Natural killer cell (primary cell): ENCODE data around the gene FLVCR2. TPM values are rescaled to one million over a fixed set of nuclear protein-coding genes. Genes with fewer than 3 reads are reported as not detected.

Experiments used
- ATAC-seq, 3 donors: fragments of 150-1000 bp in 2 of 3; fragments of 200-7000 bp in 1 of 3; cut with Tn5 transposase; 1 replicate in 1 of 3; 2 replicates in 2 of 3; pipeline ENCODE4 v1.10.0; 2021; ENCODE audit warnings: mild to moderate bottlenecking in 2 of 3, moderate library complexity in 2 of 3
- DNase-seq, 2 donors: peaks; one replicate each; pipeline versions ENCODE4 v3.0.0 to v3.0.0-alpha.2; 2013 to 2021; ENCODE audit warnings: mixed read lengths in 1 of 2
- H3K27ac ChIP-seq: one replicate; pipeline ENCODE4 v1.5.1; 2013; ENCODE audit warnings: mild to moderate bottlenecking, low read length
- H3K27me3 ChIP-seq: one replicate; pipeline ENCODE4 v1.6.1; 2013; ENCODE audit warnings: low read length; ENCODE audit not compliant: control insufficient read depth, insufficient read depth
- H3K36me3 ChIP-seq: one replicate; pipeline ENCODE4 v1.6.1; 2013; ENCODE audit warnings: low read length; ENCODE audit not compliant: control insufficient read depth, insufficient read depth
- H3K4me1 ChIP-seq: one replicate; pipeline ENCODE4 v1.6.1; 2013; ENCODE audit warnings: low read length; ENCODE audit not compliant: control insufficient read depth, insufficient read depth
- H3K4me3 ChIP-seq: one replicate; pipeline ENCODE4 v1.5.1; 2013; ENCODE audit warnings: low read length
- H3K9me3 ChIP-seq: one replicate; pipeline ENCODE4 v1.6.1; 2013; ENCODE audit warnings: low read length; ENCODE audit not compliant: control insufficient read depth, insufficient read depth
- H3K27ac Mint-ChIP-seq, 2 donors: one replicate each; pipeline ENCODE4 v1.8.0; 2022; ENCODE audit warnings: mild to moderate bottlenecking in 2 of 2, mixed read lengths in 2 of 2, moderate library complexity in 1 of 2
- H3K27me3 Mint-ChIP-seq, 2 donors: one replicate each; pipeline ENCODE4 v1.8.0; 2022; ENCODE audit warnings: low read depth in 2 of 2, mixed read lengths in 2 of 2
- H3K36me3 Mint-ChIP-seq: one replicate; pipeline ENCODE4 v1.8.0; 2022; ENCODE audit warnings: mixed read lengths
- H3K4me1 Mint-ChIP-seq, 2 donors: one replicate each; pipeline ENCODE4 v1.8.0; 2022; ENCODE audit warnings: mixed read lengths in 2 of 2
- H3K4me3 Mint-ChIP-seq: one replicate; pipeline ENCODE4 v1.8.0; 2022; ENCODE audit warnings: mild to moderate bottlenecking, moderate library complexity, mixed read lengths
- H3K9me3 Mint-ChIP-seq, 2 donors: one replicate each; pipeline ENCODE4 v1.8.0; 2022; ENCODE audit warnings: mixed read lengths in 2 of 2
- WGBS: methylation state at CpG from one replicate; pipeline ENCODE4 v1.1.7; 2013; ENCODE audit warnings: missing lambda C conversion rate; ENCODE audit not compliant: insufficient coverage; 5-methylcytosine and 5-hydroxymethylcytosine counted together
- intact Hi-C: fragments of 100-400 bp; cut with micrococcal nuclease; formaldehyde crosslinking; loops from one replicate; pipeline ENCODE4 v1.14.2; 2022
- total RNA-seq, 4 donors: library from RNA; stranded (reverse); fragments of 120-200 nt in 1 of 4; gene quantifications; one replicate each; pipeline versions ENCODE4 v1.2.3 to v1.2.4, GENCODE V29; 2013 to 2022
- TF ChIP-seq, protein P1 (sequence below): fragments of 200-600 bp; IDR thresholded peaks from one replicate; pipeline ENCODE4 v1.8.0; 2022; ENCODE audit warnings: antibody characterized with exemption

Gene FLVCR2
- total RNA-seq, 3 donors from 2014 or later (not counting 1 experiment from before 2014, with no cell fraction given), result 1.4 to 4.8 (median 2.1) TPM

DNA sequence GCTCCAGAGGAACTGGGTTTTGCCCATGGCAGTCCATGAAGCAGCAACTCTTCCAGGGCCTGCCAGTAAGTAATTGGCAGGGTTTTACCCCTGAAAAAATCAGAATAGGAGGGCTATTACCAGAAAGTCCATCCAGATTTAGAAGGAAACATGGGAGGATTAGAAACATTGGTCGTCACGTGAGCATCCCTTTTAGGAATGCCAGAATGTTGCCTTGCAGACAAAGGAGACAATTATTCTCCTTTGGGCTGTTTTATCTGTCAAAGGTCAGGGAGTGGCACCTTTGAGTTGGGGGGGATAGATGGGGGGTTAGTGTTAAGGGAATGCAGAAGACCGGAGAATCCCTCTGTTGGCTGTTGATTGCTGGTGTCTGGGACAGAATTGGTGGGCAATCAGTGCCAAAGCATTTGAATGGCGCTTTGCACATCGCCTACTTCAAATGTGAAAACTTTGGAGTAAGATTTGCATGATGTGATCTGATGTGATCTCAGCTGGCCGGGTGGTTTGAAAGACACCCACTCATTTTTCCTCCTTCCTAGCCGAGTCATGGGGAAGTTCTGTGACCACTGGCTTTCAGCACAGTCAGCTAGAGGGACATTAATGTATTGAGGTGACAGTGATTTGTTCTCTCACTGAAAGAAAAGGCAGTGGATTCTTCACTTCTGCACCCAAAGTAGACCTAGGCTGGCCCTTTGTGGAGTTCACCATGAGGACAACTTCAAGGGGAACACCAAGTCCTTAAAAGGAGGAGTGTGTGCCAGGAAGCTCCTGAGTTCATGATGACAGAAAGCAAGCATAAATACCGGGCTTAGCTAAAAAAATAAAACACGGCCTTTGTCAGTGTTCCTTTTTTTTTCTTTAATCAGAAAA lies 31.4 kb downstream of the FLVCR2 start:
- intact Hi-C loops, result no loop called here
- no peak overlapping the region for H3K4me3 ChIP-seq

DNA sequence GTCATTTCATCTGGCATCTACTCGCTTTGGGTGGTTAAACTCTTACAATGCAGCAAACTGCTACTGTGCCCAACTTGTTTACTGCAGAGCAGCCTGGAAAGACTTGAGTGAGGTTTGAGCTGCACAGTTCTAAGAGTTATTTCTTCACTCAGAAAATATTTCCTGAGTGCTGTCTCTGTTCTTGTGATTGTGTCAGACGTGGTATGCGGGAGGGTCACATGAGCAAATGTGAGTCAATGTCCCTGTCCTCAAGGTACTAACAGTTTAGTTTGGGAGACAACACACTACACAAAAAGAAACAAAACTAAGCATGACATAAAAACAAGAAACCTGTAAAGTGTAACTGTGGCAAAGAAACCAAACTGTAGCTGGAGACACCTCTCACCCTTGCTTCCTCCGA lies 32.4 kb downstream of the FLVCR2 start:
- H3K36me3 ChIP-seq, result no peaks in the 10 kb centered on the region
- DNase-seq (no peak), ATAC-seq (no peak)
- whole genome bisulfite sequencing, result 91% methylated on average over 4 of the region's 4 CpGs
- Mint-ChIP-seq H3K4me1 (no peaks in the 10 kb centered on the region), H3K27me3 (no peaks in the 10 kb centered on the region), H3K9me3 (no peaks in the 10 kb centered on the region), H3K27ac (no peak overlapping the region), H3K4me3 (no peak overlapping the region), H3K36me3 (no peaks in the 10 kb centered on the region)
- H3K4me1 ChIP-seq, result peaks cover 8% of the 10 kb centered on the region
- no peaks in the 10 kb centered on the region for H3K27me3 ChIP-seq
- intact Hi-C loops, result no loop called here
- H3K4me3 ChIP-seq, result no peak overlapping the region
- no peak overlapping the region for H3K27ac ChIP-seq
- TF ChIP-seq, protein P1, sequence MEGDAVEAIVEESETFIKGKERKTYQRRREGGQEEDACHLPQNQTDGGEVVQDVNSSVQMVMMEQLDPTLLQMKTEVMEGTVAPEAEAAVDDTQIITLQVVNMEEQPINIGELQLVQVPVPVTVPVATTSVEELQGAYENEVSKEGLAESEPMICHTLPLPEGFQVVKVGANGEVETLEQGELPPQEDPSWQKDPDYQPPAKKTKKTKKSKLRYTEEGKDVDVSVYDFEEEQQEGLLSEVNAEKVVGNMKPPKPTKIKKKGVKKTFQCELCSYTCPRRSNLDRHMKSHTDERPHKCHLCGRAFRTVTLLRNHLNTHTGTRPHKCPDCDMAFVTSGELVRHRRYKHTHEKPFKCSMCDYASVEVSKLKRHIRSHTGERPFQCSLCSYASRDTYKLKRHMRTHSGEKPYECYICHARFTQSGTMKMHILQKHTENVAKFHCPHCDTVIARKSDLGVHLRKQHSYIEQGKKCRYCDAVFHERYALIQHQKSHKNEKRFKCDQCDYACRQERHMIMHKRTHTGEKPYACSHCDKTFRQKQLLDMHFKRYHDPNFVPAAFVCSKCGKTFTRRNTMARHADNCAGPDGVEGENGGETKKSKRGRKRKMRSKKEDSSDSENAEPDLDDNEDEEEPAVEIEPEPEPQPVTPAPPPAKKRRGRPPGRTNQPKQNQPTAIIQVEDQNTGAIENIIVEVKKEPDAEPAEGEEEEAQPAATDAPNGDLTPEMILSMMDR, result no peak
- no peaks in the 10 kb centered on the region for H3K9me3 ChIP-seq

More for the DNA sequence above, 31.4 kb downstream of the FLVCR2 start:
- H3K9me3 Mint-ChIP-seq, result no peaks in the 10 kb centered on the region
- DNase-seq (peak in 1 of 2 donors; percentile 3), ATAC-seq (no peak)
- no peaks in the 10 kb centered on the region for H3K27me3 Mint-ChIP-seq
- H3K4me3 Mint-ChIP-seq, result no peak overlapping the region
- 72% methylated on average over 8 of the region's 9 CpGs for WGBS
- H3K27me3 ChIP-seq, result no peaks in the 10 kb centered on the region
- H3K9me3 ChIP-seq, result no peaks in the 10 kb centered on the region
- TF ChIP-seq, protein P1, result no peak
- no peaks in the 10 kb centered on the region for H3K36me3 ChIP-seq
- H3K27ac Mint-ChIP-seq, result no peak overlapping the region
- H3K4me1 ChIP-seq, result peaks cover 5% of the 10 kb centered on the region
- no peaks in the 10 kb centered on the region for H3K4me1 Mint-ChIP-seq
- H3K27ac ChIP-seq, result no peak overlapping the region
- H3K36me3 Mint-ChIP-seq, result no peaks in the 10 kb centered on the region

DNA sequence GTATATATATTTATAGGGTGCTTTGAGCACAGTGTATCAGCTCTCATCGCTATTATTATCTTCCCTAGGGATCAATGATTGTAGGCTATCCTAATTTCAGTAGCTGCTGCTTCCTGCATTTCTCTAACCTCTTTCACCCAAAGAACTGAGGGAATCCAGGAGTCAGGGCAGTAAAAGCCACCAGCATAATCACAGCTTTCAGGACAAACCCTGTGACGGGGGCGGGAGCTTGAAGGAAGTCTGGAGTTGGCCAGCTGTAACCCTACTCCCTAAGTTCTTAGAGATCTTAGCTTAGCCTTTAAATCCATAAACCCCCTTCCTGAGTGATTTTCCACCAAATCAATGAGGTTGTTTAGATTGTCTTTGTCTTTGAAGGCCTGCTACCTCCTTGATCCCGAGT lies 33.7 kb downstream of the FLVCR2 start:
- H3K9me3 ChIP-seq, result no peaks in the 10 kb centered on the region
- no peaks in the 10 kb centered on the region for H3K27me3 ChIP-seq
- H3K27ac Mint-ChIP-seq, result no peak overlapping the region
- H3K4me1 ChIP-seq, result peaks cover 8% of the 10 kb centered on the region
- no peak overlapping the region for H3K27ac ChIP-seq
- ATAC-seq, result no peak
- H3K4me1 Mint-ChIP-seq, result no peaks in the 10 kb centered on the region
- TF ChIP-seq, protein P1, result no peak
- H3K27me3 Mint-ChIP-seq, result no peaks in the 10 kb centered on the region
- H3K4me3 Mint-ChIP-seq, result no peak overlapping the region
- DNase-seq, result no peak
- intact Hi-C loops, result no loop called here
- no peak overlapping the region for H3K4me3 ChIP-seq
- no peaks in the 10 kb centered on the region for H3K36me3 ChIP-seq
- 93% methylated on average over 4 of the region's 4 CpGs for WGBS
- H3K9me3 Mint-ChIP-seq, result no peaks in the 10 kb centered on the region
- H3K36me3 Mint-ChIP-seq, result no peaks in the 10 kb centered on the region
